HG03575 (cell line): ENCODE results near the gene MARCHF6.

Source experiments
- ATAC-seq: cut with Tn5 transposase; IDR thresholded peaks from one replicate; pipeline ENCODE4 v1.9.1; 2021; ENCODE audit not compliant: unreplicated experiment, insufficient number of reproducible peaks, low FRiP score; ENCODE audit errors: extremely low read depth

The MARCHF6 gene

DNA sequence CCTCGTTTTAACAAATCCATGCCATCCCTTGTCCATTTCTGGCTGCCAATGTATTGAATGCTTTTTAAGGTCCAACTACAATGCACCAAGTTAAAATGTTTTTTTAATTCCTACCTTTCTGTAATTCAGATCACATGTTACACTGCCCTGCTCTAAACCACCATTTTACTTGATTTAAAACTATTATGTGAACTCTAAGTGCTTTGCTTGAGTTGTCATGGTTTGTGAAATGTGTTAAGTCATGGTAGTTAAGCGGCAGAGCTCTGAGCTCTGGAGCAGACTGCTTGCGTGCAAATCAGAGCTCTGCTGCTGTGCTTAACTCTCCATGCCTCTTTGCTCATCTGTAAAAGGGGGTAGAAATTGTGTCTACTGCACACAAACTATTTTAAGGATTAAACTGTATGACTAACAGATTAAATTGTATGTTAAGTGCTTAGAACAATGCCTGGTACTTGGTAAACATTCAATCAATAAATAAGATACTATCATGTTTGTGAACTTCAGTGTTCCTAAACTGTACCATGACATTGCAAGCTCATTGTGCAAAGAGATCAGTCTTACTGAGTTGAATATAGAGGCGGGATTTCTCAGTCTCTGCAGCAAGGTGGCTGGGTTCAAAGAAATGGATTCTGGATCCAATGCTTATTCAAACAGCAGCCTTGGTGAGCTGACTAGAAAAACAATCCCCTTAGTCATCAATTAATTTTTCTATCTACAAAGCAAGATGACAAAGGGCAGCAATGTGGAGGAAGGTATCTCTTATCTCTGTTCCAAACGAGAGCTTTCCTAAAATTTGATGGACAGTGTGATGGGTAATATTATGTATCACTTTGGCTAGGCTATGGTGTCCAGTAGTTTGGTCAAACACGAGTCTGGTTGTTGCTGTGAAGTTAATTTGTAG, 29.7 kb upstream of the MARCHF6 start:
- no peak for ATAC-seq

GRCh38 chr5:10324518-10325370, 28.8 kb upstream of the MARCHF6 start:
- ATAC-seq: no peak

GRCh38 chr5:10328323-10328722, 25.2 kb upstream of the MARCHF6 start:
- ATAC-seq: no peak

GRCh38 chr5:10329446-10329819, 24.1 kb upstream of the MARCHF6 start:
- no peak for ATAC-seq

DNA sequence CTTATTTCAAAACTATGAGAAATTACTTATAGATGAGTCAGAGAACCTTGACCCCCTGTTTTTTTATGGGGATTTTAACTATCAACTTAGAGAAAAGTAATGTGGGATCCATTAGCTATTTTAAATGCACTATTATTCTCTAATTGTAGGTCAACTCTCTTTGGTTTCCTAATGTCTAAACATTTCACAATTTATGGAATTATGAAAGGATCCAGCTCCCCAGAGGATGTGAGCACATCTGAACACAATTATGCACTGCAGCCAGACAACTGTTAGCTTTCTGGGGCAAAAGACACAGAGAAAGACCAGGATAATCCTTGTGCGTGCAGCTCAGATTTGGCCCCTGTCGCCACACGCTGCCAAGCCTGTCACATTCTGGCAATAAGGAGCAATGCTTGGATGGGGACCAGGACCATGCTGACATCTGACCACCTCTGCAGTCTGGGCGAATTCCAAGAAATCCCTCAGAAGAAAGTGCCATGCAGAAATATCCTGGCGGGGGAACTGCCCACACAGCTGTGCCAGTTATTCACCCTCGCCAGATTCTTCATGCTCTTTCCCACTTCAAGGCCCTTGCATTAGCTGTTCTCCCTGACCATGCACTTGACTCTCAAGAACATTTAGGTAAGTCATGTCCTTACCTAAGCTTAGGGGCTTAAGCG, 23.5 kb upstream of the MARCHF6 start:
- ATAC-seq: no peak

DNA sequence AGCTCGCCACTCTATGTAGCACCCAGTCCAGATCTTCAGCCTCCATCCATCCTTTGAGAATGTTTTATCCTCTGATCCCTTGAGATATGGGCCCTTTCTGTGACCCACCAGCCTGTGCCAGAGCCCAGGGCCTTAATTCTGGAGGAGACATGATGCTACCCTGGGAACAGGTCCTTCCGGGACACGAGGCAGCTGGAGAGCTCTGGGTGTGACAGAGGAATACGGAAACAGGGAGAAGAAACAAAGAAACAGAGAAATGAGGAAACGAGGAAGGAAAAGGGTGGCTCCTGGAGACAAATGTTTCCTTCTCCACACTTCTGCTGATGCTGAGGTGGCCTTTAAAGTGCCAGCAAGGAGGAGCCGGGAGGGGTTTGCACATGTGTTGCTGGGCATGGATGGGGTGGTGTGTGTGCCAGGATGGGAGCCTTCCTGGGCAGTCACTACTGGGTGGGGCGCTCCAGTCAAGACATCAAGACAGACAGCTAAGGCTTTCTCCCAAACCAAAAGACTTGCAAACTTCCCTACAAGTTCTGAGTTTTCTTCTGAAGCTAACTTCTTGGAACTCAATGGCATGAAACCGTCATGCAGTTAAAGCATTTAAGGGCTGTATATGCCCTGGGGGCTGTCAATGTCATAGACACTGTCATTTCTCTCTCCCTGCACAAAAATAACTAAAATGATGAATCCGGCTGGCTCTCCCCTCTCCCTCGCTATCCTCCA, 22.8 kb upstream of the MARCHF6 start:
- no peak for ATAC-seq

GRCh38 chr5:10331341-10331796, 22.1 kb upstream of the MARCHF6 start:
- no peak for ATAC-seq

DNA sequence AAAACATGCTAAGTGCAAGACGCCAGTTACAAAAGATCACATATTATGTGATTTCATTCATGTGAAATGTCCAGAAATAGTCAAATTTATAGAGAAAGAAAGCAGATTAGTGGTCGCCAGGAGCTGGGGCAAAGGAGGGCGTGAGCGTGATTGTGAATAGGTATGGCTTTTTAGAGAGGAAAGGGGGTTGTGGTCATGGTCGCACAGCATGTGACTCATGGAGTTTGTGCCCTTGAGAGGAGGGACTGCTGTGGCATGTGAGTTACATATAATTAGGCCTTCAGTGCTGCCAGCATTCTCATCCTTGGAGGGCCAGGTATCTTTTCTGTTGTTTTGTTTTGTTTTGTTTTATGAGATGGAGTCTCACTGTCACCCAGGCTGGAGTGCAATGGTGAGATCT, 21.2 kb upstream of the MARCHF6 start:
- ATAC-seq: no peak

- ATAC-seq: no peak
These were observed 20.1 kb upstream of the MARCHF6 start for GRCh38 chr5:10333154-10334006.

DNA sequence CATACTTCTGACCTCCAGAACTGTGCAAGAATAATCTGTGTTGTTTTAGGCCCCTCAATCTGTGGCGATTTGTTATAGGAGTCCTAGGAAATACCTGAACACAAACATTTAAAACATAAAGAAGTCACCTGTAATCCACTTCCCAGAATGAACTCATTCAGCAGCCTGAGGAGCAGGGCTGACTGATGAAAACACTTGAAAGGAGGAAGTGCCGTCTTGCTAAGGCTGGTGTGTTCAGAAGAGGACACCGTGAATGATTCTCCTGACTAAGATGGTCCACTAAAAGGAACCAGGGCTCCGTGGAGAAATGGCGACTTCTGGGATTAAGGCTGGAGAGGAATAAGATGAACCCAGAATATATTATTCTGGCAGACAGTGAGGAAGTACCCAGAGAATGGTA, 18.7 kb upstream of the MARCHF6 start:
- ATAC-seq: no peak

DNA sequence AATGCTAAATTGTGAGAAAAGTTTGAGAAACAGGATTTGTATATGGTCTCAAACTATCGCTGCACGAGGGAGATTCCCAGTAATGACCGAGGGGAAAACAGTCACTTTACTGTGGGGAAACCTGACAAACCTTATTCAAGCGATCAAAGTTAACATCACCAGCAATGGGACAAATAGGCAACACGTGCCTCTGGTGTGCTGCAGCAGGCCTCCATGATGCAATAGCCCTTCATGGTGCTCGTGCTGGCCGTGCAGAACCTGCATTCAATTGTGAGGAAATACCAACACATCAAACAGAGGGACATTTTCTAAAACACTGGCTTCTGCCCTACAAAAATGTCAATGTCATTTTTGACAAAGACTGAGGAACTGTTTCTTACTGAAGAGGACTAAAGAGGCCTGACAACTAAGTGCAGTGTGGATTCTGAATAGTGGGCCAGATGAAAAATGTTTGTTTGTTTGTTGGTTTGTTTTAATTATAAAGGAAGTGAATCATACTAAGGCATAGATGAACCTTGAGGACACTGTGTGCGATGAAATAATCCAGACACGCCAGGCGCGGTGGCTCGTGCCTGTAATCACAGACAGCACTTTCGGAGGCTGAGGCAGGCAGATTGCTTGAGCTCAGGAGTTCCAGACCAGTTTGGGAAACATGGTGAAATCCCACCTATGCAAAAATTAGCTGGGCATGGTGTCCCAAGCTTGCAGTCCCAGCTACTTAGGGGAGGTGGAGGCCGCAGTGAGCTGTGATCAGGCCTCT, 17.6 kb upstream of the MARCHF6 start:
- ATAC-seq: no peak

DNA sequence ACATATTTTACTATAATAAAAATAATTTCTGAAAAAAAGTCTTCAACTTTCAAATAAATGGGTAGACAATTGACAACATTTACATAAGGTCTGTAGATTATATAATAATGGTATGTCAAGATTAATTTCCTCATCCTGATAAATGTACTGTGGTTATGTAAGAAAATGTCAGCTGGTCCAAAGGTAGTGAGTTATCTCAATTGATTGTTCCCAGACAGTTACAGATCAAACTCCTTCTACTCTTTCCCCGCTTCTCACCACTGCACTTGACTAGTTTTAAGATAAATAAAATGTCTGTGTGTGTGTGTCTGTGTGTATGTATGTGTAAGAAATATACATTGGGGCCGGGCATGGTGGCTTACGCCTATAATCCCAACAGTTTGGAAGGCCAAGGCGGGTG, 16.4 kb upstream of the MARCHF6 start:
- ATAC-seq: no peak

DNA sequence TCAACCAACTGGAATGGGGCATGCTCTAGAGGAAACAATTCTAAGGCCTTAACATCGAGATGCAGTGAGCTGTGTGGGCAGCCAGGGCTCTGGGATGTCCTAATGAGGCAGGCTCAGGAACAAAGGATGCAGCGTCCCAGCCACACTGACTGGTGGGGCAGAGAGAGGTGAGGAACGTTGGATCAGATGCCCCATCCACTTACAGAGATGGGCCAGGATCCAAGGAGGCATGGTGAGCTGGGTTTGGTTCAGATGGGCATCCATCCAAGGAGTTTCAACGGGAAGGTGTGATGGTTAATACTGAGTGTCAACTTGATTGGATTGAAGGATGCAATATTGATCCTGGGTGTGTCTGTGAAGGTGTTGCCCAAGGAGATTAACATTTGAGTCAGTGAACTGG, 15.5 kb upstream of the MARCHF6 start:
- ATAC-seq: no peak

- no peak for ATAC-seq
These were observed 14.8 kb upstream of the MARCHF6 start for GRCh38 chr5:10338686-10339057.

DNA sequence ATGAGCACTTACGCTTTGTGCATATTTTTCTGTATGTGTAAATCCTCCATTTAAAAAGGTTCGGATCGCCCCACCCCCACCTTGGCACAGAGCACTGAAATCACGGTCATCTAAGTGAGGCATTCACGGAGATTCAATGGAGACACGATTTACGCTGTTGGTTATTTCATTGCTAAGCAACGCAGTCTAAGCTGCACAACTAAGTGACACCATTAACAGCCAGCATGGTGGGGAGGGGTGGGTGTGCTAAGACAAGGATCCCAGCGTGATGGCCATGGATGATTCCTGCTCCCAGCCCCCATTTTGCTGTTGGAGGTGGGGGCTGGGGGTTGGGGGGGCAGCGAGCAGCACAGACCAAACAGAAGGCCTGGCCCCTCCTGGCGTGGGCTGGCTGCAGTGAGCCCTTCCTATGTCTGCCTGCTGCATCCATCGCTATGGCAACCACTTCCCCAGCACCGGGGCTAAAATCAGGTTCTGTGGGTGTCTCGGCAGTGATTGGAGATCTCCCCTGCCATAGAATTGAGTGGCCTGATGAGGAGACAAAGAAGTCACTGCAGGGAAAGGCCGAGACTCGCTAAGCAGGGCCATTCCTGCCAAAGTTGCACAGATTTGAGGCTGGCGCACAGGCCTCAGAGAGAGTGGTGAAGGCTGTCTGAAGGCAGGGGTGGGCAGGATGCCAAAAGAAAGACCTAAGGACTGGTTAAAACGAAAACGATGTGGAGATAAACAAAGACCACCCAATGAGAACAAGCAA, 14.3 kb upstream of the MARCHF6 start:
- no peak for ATAC-seq

DNA sequence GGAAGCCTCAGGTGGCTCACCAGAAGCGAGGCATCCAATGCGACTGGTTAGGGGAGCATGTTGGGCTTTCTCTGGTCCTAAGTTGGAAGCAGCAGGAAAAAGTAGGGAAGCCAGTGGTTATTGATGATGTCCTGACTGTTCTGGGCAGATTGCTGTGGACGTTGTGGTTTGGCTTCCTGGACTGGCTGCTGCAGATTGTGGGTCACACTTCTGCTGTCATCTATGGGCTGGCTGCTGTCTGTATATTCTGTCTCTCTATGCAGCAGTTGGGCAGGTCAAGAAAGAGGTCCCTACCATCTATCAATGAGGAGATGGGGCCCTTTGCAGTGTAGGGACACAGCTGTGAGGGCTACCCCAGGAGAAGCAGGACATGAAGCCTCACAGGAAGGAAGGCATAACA, 13.5 kb upstream of the MARCHF6 start:
- ATAC-seq: no peak

GRCh38 chr5:10343486-10343885, 10.0 kb upstream of the MARCHF6 start:
- ATAC-seq: no peak
